ENCODE data around the gene KCNJ5.

KCNJ5 gene

DNA sequence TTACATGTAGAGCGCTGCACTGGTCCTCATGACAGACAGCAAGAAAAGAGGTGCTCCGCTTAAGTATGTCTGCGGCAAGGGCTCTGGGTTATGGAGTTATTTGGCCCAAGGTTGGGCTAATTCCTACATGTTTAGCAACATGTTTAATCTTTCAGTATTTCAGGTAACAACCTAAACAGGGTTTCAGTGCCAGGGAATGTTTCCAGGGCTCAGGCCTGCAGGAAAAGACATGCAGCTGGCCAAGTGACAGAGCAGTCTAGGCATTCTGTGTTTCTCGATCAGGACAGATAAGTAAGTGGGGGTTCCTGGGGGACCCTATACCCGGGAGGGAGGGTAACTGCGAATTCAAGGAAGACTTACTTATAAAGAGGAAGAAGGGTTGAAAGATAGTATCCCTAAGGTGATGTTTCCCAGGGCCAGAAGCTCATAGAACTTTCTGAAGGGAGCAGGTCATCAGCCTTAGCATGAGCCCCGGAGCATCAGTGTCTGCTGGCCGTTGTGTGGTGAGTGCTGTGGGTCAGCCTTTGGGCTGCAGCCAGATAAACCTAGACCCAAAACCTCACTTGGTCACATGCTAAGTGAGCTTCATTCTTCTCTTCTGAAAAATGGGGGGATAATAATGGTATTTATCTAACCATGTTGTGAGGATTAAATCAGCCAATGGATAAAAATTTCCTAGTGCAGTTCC is 18.4 kb downstream of the KCNJ5 start:
- H2AFZ ChIP-seq (ENCODE audit: low read depth, low read length) = no peak overlapping the region
- H3K27ac ChIP-seq (ENCODE audit: low read length) = no peak overlapping the region
- no peaks in the 10 kb centered on the region for H3K79me2 ChIP-seq (ENCODE audit: low read length)
- peaks cover 7% of the 10 kb centered on the region for H3K4me1 ChIP-seq (ENCODE audit: low read length)
- H3K4me2 ChIP-seq (ENCODE audit: low read length) = no peak overlapping the region
- no peaks in the 10 kb centered on the region for H4K20me1 ChIP-seq (ENCODE audit: insufficient read depth, low read length)
- no peak overlapping the region for H3K4me3 ChIP-seq (ENCODE audit: low read length)
- H3K9ac ChIP-seq (ENCODE audit: low read length) = no peak overlapping the region
- no peaks in the 10 kb centered on the region for H3K36me3 ChIP-seq (replicated peaks; ENCODE audit: low read depth, low read length)
- TF ChIP-seq, protein P1, sequence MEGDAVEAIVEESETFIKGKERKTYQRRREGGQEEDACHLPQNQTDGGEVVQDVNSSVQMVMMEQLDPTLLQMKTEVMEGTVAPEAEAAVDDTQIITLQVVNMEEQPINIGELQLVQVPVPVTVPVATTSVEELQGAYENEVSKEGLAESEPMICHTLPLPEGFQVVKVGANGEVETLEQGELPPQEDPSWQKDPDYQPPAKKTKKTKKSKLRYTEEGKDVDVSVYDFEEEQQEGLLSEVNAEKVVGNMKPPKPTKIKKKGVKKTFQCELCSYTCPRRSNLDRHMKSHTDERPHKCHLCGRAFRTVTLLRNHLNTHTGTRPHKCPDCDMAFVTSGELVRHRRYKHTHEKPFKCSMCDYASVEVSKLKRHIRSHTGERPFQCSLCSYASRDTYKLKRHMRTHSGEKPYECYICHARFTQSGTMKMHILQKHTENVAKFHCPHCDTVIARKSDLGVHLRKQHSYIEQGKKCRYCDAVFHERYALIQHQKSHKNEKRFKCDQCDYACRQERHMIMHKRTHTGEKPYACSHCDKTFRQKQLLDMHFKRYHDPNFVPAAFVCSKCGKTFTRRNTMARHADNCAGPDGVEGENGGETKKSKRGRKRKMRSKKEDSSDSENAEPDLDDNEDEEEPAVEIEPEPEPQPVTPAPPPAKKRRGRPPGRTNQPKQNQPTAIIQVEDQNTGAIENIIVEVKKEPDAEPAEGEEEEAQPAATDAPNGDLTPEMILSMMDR (IDR thresholded peaks at IDR 0.05; ENCODE audit: low read depth, low read length) = no peak
- no peak for TF ChIP-seq EZH2phosphoT487 (IDR thresholded peaks at IDR 0.05; ENCODE audit: low read depth)
- peaks cover 33% of the 10 kb centered on the region for H3K27me3 ChIP-seq (ENCODE audit: low read depth, low read length)
- peaks cover 5% of the 10 kb centered on the region; the same call in 1 of the 2 replicates for H3K9me3 ChIP-seq (ENCODE audit: insufficient read depth, low read length)

DNA sequence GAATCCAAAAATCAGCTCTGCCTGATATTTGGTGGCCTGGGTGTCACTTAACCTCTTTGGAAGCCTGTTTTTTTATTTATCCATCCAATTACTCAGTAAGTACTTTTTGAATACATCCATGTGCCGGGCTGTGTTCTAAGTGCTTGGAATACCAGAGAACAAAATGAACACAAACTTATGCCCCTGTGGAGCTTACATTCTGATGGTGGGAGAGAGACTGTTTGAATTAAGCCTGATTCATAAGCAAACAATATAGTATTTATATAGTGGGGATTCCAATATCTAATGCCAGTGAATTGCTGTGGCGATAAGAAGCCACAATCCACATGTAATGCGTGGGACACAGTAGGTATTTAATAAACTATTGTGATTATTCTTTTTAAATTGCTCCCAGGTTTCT is 19.4 kb downstream of the KCNJ5 start:
- H2AFZ ChIP-seq (ENCODE audit: low read depth, low read length) = no peak overlapping the region
- H3K27ac ChIP-seq (ENCODE audit: low read length) = no peak overlapping the region
- H3K27me3 ChIP-seq (ENCODE audit: low read depth, low read length) = peaks cover 29% of the 10 kb centered on the region
- no peaks in the 10 kb centered on the region for H3K36me3 ChIP-seq (replicated peaks; ENCODE audit: low read depth, low read length)
- no peaks in the 10 kb centered on the region for H4K20me1 ChIP-seq (ENCODE audit: insufficient read depth, low read length)
- H3K4me3 ChIP-seq (ENCODE audit: low read length) = no peak overlapping the region
- H3K9ac ChIP-seq (ENCODE audit: low read length) = no peak overlapping the region
- H3K4me2 ChIP-seq (ENCODE audit: low read length) = no peak overlapping the region
- H3K9me3 ChIP-seq (ENCODE audit: insufficient read depth, low read length) = peaks cover 5% of the 10 kb centered on the region; the same call in 1 of the 2 replicates
- TF ChIP-seq, protein P1 (IDR thresholded peaks at IDR 0.05; ENCODE audit: low read depth, low read length) = no peak
- TF ChIP-seq EZH2phosphoT487 (IDR thresholded peaks at IDR 0.05; ENCODE audit: low read depth) = no peak
- H3K79me2 ChIP-seq (ENCODE audit: low read length) = no peaks in the 10 kb centered on the region
- peaks cover 3% of the 10 kb centered on the region; the same call in 1 of the 2 replicates for H3K4me1 ChIP-seq (ENCODE audit: low read length)

DNA sequence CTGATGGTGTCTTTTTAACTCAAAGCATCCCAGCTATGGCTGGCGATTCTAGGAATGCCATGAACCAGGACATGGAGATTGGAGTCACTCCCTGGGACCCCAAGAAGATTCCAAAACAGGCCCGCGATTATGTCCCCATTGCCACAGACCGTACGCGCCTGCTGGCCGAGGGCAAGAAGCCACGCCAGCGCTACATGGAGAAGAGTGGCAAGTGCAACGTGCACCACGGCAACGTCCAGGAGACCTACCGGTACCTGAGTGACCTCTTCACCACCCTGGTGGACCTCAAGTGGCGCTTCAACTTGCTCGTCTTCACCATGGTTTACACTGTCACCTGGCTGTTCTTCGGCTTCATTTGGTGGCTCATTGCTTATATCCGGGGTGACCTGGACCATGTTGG is 20.1 kb downstream of the KCNJ5 start:
- Histone ChIP-seq H3K27me3 (ENCODE audit: low read depth, low read length) (peaks cover 27% of the 10 kb centered on the region), H3K79me2 (ENCODE audit: low read length) (no peaks in the 10 kb centered on the region), H3K4me3 (ENCODE audit: low read length) (no peak overlapping the region), H2AFZ (ENCODE audit: low read depth, low read length) (no peak overlapping the region), H4K20me1 (ENCODE audit: insufficient read depth, low read length) (no peaks in the 10 kb centered on the region), H3K9ac (ENCODE audit: low read length) (no peak overlapping the region), H3K4me2 (ENCODE audit: low read length) (no peak overlapping the region), H3K27ac (ENCODE audit: low read length) (no peak overlapping the region), H3K9me3 (ENCODE audit: insufficient read depth, low read length) (peaks cover 4% of the 10 kb centered on the region; the same call in 1 of the 2 replicates), H3K36me3 (replicated peaks; ENCODE audit: low read depth, low read length) (no peaks in the 10 kb centered on the region), H3K4me1 (ENCODE audit: low read length) (0 out of 2 replicates have a peak, but pooled peaks cover under 1% of the 10 kb centered on the region)
- TF ChIP-seq, protein P1 (IDR thresholded peaks at IDR 0.05; ENCODE audit: low read depth, low read length) = no peak
- no peak for TF ChIP-seq EZH2phosphoT487 (IDR thresholded peaks at IDR 0.05; ENCODE audit: low read depth)

DNA sequence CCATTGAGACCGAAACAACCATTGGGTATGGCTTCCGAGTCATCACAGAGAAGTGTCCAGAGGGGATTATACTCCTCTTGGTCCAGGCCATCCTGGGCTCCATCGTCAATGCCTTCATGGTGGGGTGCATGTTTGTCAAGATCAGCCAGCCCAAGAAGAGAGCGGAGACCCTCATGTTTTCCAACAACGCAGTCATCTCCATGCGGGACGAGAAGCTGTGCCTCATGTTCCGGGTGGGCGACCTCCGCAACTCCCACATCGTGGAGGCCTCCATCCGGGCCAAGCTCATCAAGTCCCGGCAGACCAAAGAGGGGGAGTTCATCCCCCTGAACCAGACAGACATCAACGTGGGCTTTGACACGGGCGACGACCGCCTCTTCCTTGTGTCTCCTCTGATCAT is 20.5 kb downstream of the KCNJ5 start:
- Histone ChIP-seq H3K36me3 (replicated peaks; ENCODE audit: low read depth, low read length) (no peaks in the 10 kb centered on the region), H3K27ac (ENCODE audit: low read length) (no peak overlapping the region), H3K9me3 (ENCODE audit: insufficient read depth, low read length) (no peaks in the 10 kb centered on the region), H3K4me3 (ENCODE audit: low read length) (no peak overlapping the region), H3K27me3 (ENCODE audit: low read depth, low read length) (peaks cover 26% of the 10 kb centered on the region), H3K79me2 (ENCODE audit: low read length) (no peaks in the 10 kb centered on the region), H4K20me1 (ENCODE audit: insufficient read depth, low read length) (no peaks in the 10 kb centered on the region), H3K4me1 (ENCODE audit: low read length) (peaks cover 4% of the 10 kb centered on the region), H3K4me2 (ENCODE audit: low read length) (no peak overlapping the region), H3K9ac (ENCODE audit: low read length) (no peak overlapping the region), H2AFZ (ENCODE audit: low read depth, low read length) (no peak overlapping the region)
- TF ChIP-seq EZH2phosphoT487 (IDR thresholded peaks at IDR 0.05; ENCODE audit: low read depth) = no peak
- TF ChIP-seq, protein P1 (IDR thresholded peaks at IDR 0.05; ENCODE audit: low read depth, low read length) = no peak
